Anterior cingulate cortex (tissue), 58 donors: ENCODE data around the gene ANKS4B.
"Not testable (repeated sequence)": the region's sequence is repeated elsewhere in the genome, so short reads cannot be mapped to it uniquely, and the experiment has no call there.

Experiments
- DNase-seq, 58 donors: peaks; one replicate each; lab custom pipeline; 2025; lab: John Stamatoyannopoulos, UW

Gene ANKS4B

DNA sequence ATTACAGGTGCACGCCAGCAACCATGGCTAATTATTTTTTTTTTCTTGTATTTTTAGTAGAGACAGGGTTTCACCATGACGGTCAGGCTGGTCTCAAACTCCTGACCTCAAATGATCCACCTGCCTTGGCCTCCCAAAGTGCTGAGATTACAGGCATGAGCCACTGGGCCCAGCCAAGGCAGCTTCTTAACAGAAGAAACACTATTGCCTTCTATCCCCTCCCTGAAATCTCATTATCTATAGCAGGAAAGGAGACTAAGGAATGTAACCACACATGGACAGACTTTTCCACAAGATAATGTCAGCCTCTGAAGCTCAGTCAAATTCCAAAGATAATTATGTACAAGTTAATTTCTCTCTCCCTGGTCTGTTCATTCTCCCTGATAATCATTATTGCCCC lies 16.4 kb upstream of the ANKS4B start:
- DNase-seq, result no peak

DNA sequence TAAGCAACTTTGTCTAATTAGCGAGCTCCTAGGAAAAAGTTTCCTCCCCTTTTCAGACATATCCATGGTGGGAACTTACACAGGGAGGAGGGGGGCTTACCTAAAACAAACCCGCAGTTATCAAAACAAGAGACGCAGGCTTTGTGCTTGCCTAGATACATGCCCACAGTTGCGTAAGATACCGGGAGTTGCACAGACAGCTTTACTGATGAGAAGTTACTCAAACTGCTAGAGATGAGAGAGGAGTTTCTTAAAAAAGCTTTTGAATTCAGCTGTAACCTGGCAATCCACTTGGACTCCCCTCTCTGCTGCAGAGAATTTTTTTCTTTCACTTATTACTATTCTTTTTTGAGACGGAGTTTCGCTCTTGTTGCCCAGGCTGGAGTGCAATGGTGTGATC lies 15.3 kb upstream of the ANKS4B start:
- DNase-seq, result peak in 5 of 58 donors; percentile 0 to 15 (median 0)

DNA sequence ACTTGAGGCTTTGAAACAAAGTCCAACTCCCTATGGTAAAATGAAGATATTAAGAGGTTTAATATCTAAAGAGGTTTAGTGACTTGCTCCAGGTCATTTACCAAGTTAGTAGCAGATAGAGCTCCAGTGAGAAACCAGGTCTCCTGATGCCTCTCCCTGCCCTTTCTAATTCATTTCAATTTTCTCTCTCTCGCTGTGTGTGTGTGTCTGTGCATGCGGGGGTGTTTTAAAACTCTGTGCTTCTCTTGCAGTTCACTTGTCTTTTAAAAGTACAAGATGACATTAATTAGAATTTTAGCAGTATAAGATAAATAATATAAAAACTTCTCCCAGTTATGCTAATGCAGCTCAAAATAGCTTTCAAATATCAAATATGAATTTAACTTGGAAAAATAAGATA lies 13.9 kb upstream of the ANKS4B start:
- no peak for DNase-seq

DNA sequence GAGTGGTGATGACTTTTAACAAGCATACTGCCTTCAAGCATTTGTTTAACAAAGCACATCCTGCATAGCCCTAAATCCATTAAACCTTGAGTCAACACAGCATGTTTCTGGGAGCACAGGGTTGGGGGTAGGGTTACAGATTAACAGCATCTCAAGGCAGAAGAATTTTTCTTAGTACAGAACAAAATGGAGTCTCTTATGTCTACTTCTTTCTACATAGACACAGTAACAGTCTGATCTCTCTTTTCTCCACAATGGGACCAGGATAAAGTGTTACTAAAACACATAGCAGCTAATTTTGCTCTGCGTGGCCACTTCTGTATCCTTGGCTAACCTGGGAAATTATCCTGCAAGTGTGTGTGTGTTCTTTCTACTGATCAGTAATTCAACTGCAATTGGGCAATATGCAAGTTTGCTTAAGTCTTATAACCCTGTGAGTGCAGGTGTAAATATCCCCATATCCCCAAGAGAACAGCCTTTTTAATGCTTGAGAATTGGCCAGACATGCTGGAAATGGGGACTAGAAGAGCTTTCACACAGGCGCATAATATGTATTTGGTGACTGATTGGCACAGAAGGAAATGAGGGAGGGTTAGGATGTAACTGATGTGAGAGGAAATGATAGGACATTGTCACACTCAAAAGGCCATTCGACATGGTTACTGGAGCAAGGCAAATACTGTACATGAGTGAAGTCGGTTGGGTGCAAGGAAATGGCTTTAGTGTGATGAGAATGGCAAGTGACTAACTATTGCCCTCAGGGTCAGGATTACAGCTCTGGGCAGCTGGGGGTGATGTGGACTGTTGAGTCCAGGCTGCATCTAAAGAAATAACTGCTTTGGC lies 10.8 kb upstream of the ANKS4B start:
- no peak for DNase-seq

DNA sequence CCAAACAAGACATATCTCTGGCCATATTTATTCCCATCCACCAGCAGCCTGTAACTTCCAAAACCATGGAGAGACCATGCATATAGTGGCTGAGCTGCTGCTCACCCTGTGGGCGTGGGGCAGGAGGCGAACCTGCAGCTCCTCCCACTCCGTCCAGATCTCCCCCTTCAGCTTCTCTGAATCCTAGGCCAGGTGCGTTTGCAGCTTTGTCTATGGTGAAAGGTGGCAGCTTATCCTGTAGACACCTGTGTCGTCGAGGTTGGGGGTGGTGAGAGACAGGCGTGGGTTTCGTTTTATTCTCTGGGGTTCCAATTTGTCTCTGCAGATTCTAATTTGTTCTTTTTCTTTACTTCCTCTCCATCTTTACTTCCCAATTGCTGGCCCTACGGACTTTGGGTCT lies 9.7 kb upstream of the ANKS4B start:
- DNase-seq, result peak in 1 of 58 donors; percentile 7

DNA sequence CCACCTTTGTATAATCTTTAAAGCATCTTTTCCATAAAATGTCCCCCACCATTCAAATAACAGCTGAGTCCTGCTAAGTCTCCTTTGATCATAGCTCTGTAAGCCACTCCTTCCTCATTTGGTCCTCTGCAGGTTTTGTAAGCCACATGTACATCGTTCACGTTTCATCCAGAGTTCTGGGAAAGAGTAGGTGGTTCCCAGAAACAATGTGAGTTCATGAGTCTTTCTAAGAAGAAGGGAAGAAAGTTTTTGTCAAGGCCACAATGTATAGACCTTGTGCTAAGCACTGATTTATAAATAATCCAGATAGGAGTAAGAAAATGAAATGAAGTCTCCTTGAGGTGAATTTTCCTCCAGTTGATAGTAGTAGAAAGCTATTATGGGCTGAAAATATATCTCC lies 8.7 kb upstream of the ANKS4B start:
- DNase-seq, result no peak

DNA sequence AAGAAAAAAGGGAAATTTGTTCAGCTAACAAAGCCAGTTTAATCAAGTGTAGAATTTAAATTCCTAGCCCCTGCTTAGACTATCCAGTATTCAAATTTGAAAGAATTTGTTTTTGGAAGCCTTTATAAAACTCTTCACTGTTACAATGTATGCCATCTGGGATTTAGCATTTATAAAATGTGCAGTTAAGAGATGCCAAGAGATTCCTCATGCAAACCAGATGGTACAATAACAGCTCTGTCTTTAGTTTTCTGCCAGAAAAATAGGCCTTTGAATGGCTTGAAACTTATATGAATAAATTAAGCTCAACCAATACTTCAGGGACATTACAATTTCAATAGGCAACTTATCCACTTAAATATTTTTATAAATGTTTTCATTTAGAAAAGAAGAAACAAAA lies 6.8 kb upstream of the ANKS4B start:
- DNase-seq, result peak in 2 of 58 donors; percentile 24 to 35

- DNase-seq, result no peak
Measured at GRCh38 chr16:21227866-21228265, 5.6 kb upstream of the ANKS4B start.

DNA sequence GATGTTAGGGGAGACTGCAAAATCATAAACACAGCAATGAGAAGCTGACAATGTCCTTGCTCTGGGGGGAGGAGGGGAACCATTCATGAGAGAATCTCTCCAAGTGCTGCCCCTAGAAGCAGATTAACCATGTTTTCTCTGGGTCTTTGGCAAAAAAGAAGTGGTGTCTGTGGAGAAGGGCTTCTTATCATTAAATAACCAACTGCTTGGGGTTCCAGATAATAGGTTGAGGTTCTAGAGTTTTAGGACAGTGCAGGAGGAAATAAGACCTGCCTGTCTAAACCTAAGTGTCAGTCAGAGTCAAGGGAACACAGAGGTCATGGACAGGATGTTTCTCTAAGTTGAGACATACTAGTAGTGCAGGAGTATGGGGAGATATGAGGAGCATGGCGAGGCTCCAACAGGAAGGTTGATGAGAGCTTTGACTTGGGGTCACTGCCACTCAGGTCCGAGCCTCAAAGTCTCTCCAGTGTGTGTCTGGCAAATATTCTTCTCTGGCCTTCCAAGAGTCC lies 5.1 kb upstream of the ANKS4B start:
- DNase-seq, result no peak

DNA sequence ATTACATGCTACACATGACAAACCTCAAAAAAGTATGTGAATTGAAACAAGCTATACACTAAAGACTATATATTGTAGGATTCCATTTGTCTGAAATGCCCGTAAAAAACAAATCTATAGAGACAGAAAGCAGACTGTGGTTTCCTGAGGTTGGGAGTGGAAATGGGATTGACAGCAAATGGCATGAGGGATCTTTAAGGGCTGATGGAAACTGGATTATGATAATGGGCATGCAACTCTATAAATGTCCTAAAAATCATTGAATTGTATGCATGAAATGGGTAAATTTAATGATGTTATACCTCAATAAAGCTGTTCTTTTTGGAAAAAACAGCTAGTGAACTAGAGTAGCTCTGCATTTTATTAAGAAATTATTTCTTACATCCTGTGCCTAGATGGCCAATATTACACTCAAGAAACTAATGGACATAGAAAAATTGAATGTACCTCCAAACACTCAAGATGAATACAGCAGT lies 416 bp upstream of the ANKS4B start:
- no peak for DNase-seq

DNA sequence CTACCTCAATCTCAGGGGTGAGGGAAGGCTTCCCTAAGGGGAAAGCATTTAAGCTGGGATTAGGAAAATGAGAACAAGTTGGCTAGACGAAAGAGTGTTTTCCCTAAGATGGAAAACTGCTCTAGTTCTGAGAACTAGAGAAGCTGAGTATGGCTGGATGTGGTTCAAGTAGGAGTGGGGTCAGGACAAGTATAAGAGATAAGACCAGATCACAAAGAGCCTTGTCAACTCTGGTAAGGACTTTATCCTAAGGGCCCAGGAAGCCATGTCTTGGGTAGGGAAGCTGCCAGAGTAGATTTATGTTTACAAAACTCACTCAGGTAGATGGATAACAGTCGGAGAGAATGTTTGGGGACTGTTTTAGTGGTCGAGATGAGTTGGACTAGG lies 1.7 kb downstream of the ANKS4B start:
- DNase-seq, result no peak

DNA sequence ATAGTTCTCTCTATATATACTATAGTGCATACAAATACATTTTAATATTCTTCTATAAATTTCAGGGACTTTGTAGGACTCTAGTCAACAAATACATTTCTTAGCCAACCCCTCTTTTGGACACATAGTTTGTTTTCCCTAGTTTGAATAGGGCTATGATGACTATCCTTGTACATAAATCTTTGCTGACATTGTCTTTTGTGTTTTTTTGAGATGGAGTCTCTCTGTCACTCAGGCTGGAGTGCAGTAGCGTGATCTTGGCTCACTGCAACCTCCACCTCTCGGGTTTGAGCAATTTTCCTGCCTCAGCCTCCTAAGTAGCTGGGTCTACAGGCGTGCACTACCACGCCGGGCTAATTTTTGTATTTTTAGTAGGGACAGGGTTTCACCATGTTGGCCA lies 3.3 kb downstream of the ANKS4B start:
- DNase-seq, result no peak

- no peak for DNase-seq
Measured at GRCh38 chr16:21239646-21240045, 6.1 kb downstream of the ANKS4B start.

- no peak for DNase-seq
Measured at GRCh38 chr16:21242756-21243155, 9.3 kb downstream of the ANKS4B start.

DNA sequence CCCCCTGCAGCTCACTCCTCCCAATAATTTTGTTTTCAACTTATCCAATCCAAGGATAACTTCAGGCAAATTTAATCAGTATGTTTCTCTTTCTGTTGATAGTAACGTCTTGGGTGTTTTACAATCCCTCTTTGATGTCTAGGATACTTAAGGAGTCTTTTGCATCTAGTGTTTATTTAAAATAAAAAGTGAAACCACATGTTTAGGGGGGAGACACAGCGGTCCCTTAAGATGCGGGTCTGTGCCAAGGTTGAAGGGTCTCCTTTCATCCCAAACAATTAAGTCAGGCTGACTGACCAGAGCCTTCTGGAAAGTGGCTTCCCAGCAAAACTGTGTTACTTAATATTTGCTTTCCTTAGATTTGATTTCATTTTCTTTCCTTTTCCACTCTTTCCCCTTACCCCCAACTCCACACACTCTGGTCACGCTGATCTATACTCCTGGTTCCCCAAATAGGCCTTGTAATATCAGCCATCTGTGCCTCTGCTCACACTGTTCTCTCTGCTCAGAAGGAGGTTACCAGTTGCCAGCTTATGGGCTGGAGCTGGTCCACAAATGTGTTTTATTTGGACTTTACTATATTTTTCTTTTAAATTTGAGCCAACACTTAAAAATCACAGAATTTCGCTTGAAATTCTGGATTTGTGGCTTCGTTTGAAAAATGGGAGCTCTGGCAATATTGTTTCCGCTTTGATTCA lies 11.2 kb downstream of the ANKS4B start:
- DNase-seq, result peak in 10 of 58 donors; percentile 1 to 26 (median 6)

GRCh38 chr16:21248179-21248578 lies 14.7 kb downstream of the ANKS4B start:
- DNase-seq, result not testable (repeated sequence)

- no peak for DNase-seq
Measured at GRCh38 chr16:21250072-21250923, 16.8 kb downstream of the ANKS4B start.

- no peak for DNase-seq
Measured at GRCh38 chr16:21253470-21253869, 20.0 kb downstream of the ANKS4B start.

DNA sequence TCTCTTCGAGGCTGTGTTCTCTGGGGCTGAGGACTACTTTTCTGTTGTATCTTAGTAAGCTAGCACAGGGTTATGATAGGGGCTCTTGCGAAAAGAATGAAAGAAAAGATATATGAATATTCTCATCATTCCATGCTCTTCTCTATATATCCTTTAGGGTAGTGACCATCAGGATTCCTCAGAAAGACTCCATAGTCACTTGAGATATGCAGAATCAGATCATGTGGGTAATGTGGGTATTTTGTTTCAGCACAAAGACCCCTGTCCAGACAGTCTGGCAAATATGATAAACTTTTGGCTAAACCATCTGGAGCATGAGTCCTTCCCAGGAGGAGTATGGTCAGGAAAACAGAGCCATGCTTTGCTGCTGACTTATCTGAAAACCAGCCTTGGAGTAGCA lies 23.1 kb downstream of the ANKS4B start:
- no peak for DNase-seq

GRCh38 chr16:21257284-21257683 lies 23.8 kb downstream of the ANKS4B start:
- no peak for DNase-seq
